HepG2 (cell line): Measurements from ENCODE around the gene SRP68. TPM values are rescaled to one million over a fixed set of nuclear protein-coding genes. Genes with fewer than 3 reads are reported as not detected.
A peak's percentile ranks its signal among the peaks of the same experiment; 100 is the strongest.

Source experiments
- ATAC-seq: fragments of 200-7000 bp; cut with Tn5 transposase; 3 replicates; pipeline ENCODE4 v1.9.1; 2020; ENCODE audit warnings: mild to moderate bottlenecking, moderate library complexity
- BruUV-seq: library from RNA; stranded (reverse); fragments of 400-500 nt; replicated peaks from 2 replicates; lab custom pipeline; 2021; lab: Mats Ljungman, UMichigan
- CTCF ChIA-PET: fragments of 300-600 bp; formaldehyde crosslinking; extraction: SDS; loops from one replicate; lab custom pipeline; 2021; ENCODE audit warnings: low total read pairs, inconsistent platforms, low intra/inter-chr PET ratio; lab: Yijun Ruan, JAX
- POLR2A ChIA-PET: fragments of 350-600 bp; sonication (Branson Sonifier 250); formaldehyde crosslinking; loops from one replicate; lab custom pipeline; 2020; ENCODE audit warnings: antibody characterized with exemption, inconsistent platforms; lab: Yijun Ruan, JAX
- DNase-seq: peaks from one replicate; pipeline ENCODE4 v3.0.0-alpha.2; 2015; ENCODE audit warnings: low spot score
- FAIRE-seq: peaks from 3 replicates; lab custom pipeline; 2011; peaks lifted over from hg19 to GRCh38; lab: Jason Lieb, UNC
- H2AFZ ChIP-seq: one replicate; pipeline ENCODE4 v1.6.1; 2011; ENCODE audit warnings: low read length, inconsistent platforms
- H3K27ac ChIP-seq: fragments of 300-600 bp; 3 replicates; pipeline ENCODE4 v1.8.0; 2011; ENCODE audit warnings: mixed run types, mild to moderate bottlenecking, mixed read lengths, low read length, inconsistent platforms; ENCODE audit not compliant: insufficient read depth; ENCODE audit errors: extremely low read length
- H3K27me3 ChIP-seq, 2 experiments: fragments of 200-600 bp in 1 of 2; 2 replicates in 1 of 2; 3 replicates in 1 of 2; pipeline versions ENCODE4 v1.6.0 to v1.8.0; 2011; ENCODE audit warnings: low read length in 2 of 2, mild to moderate bottlenecking in 2 of 2, moderate library complexity in 2 of 2, inconsistent platforms in 1 of 2; ENCODE audit not compliant: insufficient read depth in 2 of 2, control insufficient read depth in 1 of 2
- H3K36me3 ChIP-seq, 2 experiments: fragments of 200-600 bp in 1 of 2; replicated peaks in 1 of 2; 2 replicates in 1 of 2; 3 replicates in 1 of 2; pipeline versions ENCODE4 v1.5.1 to v1.8.0; 2011; ENCODE audit warnings: low read length in 2 of 2, inconsistent platforms in 1 of 2; ENCODE audit not compliant: insufficient read depth in 2 of 2, control insufficient read depth in 1 of 2
- H3K4me1 ChIP-seq: 2 replicates; pipeline ENCODE4 v1.5.1; 2012; ENCODE audit warnings: low read length, inconsistent platforms; ENCODE audit not compliant: insufficient read depth
- H3K4me2 ChIP-seq: 2 replicates; pipeline ENCODE4 v1.6.0; 2011; ENCODE audit warnings: low read depth, low read length, inconsistent platforms
- H3K4me3 ChIP-seq, 3 experiments: fragments of 200-600 bp in 1 of 3; sonication (generic), shearing (Covaris generic) in 1 of 3; replicated peaks in 1 of 3; 2 replicates each; pipeline ENCODE4 v1.5.1; 2011 to 2016; ENCODE audit warnings: low read length in 3 of 3, inconsistent platforms in 2 of 3, low read depth in 2 of 3, mild to moderate bottlenecking in 2 of 3, control low read depth in 1 of 3, mixed read lengths in 1 of 3; ENCODE audit not compliant: insufficient read depth in 1 of 3
- H3K79me2 ChIP-seq: one replicate; pipeline ENCODE4 v1.6.1; 2011; ENCODE audit warnings: low read length, inconsistent platforms; ENCODE audit not compliant: insufficient read depth
- H3K9ac ChIP-seq: 2 replicates; pipeline ENCODE4 v1.6.0; 2011; ENCODE audit warnings: mild to moderate bottlenecking, low read depth, low read length, inconsistent platforms; ENCODE audit not compliant: insufficient read depth
- H3K9me3 ChIP-seq: 2 replicates; pipeline ENCODE4 v1.5.1; 2012; ENCODE audit warnings: mild to moderate bottlenecking, low read length
- H4K20me1 ChIP-seq: 2 replicates; pipeline ENCODE4 v1.6.0; 2011; ENCODE audit warnings: inconsistent platforms, mild to moderate bottlenecking, low read length, moderate library complexity; ENCODE audit not compliant: insufficient read depth
- ETV5 ChIP-seq: IDR thresholded peaks from 2 replicates; pipeline ENCODE4 v1.6.1; 2018; ENCODE audit warnings: missing biosample characterization, missing genetic modification reagents, inconsistent platforms, borderline replicate concordance
- IRF9 ChIP-seq: sonication (generic); formaldehyde crosslinking; IDR thresholded peaks from 2 replicates; pipeline ENCODE4 v1.8.0; 2022; ENCODE audit warnings: missing genetic modification reagents, mild to moderate bottlenecking, borderline replicate concordance
- KAT8 ChIP-seq: IDR thresholded peaks from 2 replicates; pipeline ENCODE4 v1.6.1; 2016; ENCODE audit warnings: missing genetic modification reagents, missing compliant biosample characterization
- NFYB ChIP-seq: sonication (generic); formaldehyde crosslinking; IDR thresholded peaks from 2 replicates; pipeline ENCODE4 v1.4.0; 2020; ENCODE audit warnings: missing genetic modification reagents
- POLR2A ChIP-seq, 2 experiments: IDR thresholded peaks; 2 replicates each; pipeline ENCODE4 v1.6.1; 2011; ENCODE audit warnings: low read depth in 2 of 2, low read length in 2 of 2, mild to moderate bottlenecking in 1 of 2, moderate library complexity in 1 of 2; ENCODE audit not compliant: insufficient read depth in 1 of 2
- RBAK ChIP-seq: sonication (generic); formaldehyde crosslinking; IDR thresholded peaks from 2 replicates; pipeline ENCODE4 v1.5.1; 2020; ENCODE audit warnings: mild to moderate bottlenecking, missing genetic modification reagents
- RFX3 ChIP-seq: IDR thresholded peaks from 2 replicates; pipeline ENCODE4 v1.6.1; 2016; ENCODE audit warnings: missing biosample characterization, missing genetic modification reagents
- SOX13 ChIP-seq, 3 experiments: fragments of 450-650 bp in 1 of 3; sonication (generic) in 1 of 3; formaldehyde crosslinking in 1 of 3; IDR thresholded peaks in 2 of 3; conservative IDR thresholded peaks in 1 of 3; 2 replicates each; pipeline versions ENCODE4 v1.5.0 to v1.6.1; 2016 to 2020; ENCODE audit warnings: antibody characterized with exemption in 1 of 3, mild to moderate bottlenecking in 1 of 3, missing compliant biosample characterization in 1 of 3, missing genetic modification reagents in 1 of 3, moderate library complexity in 1 of 3
- TAF1 ChIP-seq: sonication (generic); formaldehyde crosslinking; IDR thresholded peaks from 2 replicates; pipeline ENCODE4 v1.4.0; 2020; ENCODE audit warnings: missing genetic modification reagents
- THAP11 ChIP-seq: IDR thresholded peaks from 2 replicates; pipeline ENCODE4 v1.6.1; 2016; ENCODE audit warnings: missing biosample characterization, missing genetic modification reagents
- YY1 ChIP-seq: IDR thresholded peaks from 2 replicates; pipeline ENCODE4 v1.6.1; 2011; ENCODE audit warnings: low read length, low read depth, moderate library complexity, mild to moderate bottlenecking; ENCODE audit not compliant: insufficient read depth, insufficient replicate concordance
- ZBTB20 ChIP-seq: sonication (generic); formaldehyde crosslinking; IDR thresholded peaks from 2 replicates; pipeline ENCODE4 v1.8.1; 2023; ENCODE audit warnings: missing genetic modification reagents, low read depth, mild to moderate bottlenecking, borderline replicate concordance
- ZBTB7A ChIP-seq: sonication (generic); formaldehyde crosslinking; IDR thresholded peaks from 2 replicates; pipeline ENCODE4 v1.8.0; 2022; ENCODE audit warnings: mild to moderate bottlenecking, missing genetic modification reagents
- ZFP82 ChIP-seq: sonication (generic); formaldehyde crosslinking; IDR thresholded peaks from 2 replicates; pipeline ENCODE4 v1.5.1; 2020; ENCODE audit warnings: mild to moderate bottlenecking, missing genetic modification reagents, borderline replicate concordance
- ZNF446 ChIP-seq: sonication (generic); formaldehyde crosslinking; IDR thresholded peaks from 2 replicates; pipeline ENCODE4 v1.5.0; 2020; ENCODE audit warnings: mild to moderate bottlenecking, missing genetic modification reagents
- ZNF451 ChIP-seq: sonication (generic); formaldehyde crosslinking; IDR thresholded peaks from 2 replicates; pipeline ENCODE4 v1.5.0; 2020; ENCODE audit warnings: mild to moderate bottlenecking, missing genetic modification reagents
- ZNF468 ChIP-seq: sonication (generic); formaldehyde crosslinking; IDR thresholded peaks from 2 replicates; pipeline ENCODE4 v1.8.0; 2022; ENCODE audit warnings: mild to moderate bottlenecking, moderate library complexity, missing genetic modification reagents
- ZNF564 ChIP-seq: sonication (generic); formaldehyde crosslinking; IDR thresholded peaks from 2 replicates; pipeline ENCODE4 v1.8.1; 2023; ENCODE audit warnings: mild to moderate bottlenecking, missing genetic modification reagents
- ZNF644 ChIP-seq: IDR thresholded peaks from 2 replicates; pipeline ENCODE4 v1.6.1; 2016; ENCODE audit warnings: low read depth
- WGBS: methylation state at CpG from one replicate; pipeline ENCODE4 v1.1.6; 2017; ENCODE audit warnings: low lambda C conversion rate; 5-methylcytosine and 5-hydroxymethylcytosine counted together
- in situ Hi-C: cut with HindIII; loops from 2 replicates; pipeline ENCODE4 v1.10.0; 2017; ENCODE audit warnings: low pct_unique_long_range_greater_than_20kb; ENCODE audit not compliant: extremely low pct_ligation_motif_present
- intact Hi-C: fragments of 100-400 bp; cut with micrococcal nuclease; formaldehyde crosslinking; loops from one replicate; pipeline ENCODE4 v1.10.0; 2022; ENCODE audit not compliant: unreplicated experiment
- polyA plus RNA-seq, 8 experiments: library from polyadenylated mRNA; depleted of rRNA in 3 of 8; stranded (reverse) in 7 of 8; unstranded in 1 of 8; fragments of >200 nt; fragmentation: Illumina TruSeq in 4 of 8; extraction: Trizol in 4 of 8; gene quantifications; 2 replicates each; pipeline versions ENCODE4 v1.2.1 to v1.2.3, GENCODE V29; 2011 to 2016; ENCODE audit warnings: low read depth in 4 of 8, missing spikeins in 1 of 8, mixed read lengths in 1 of 8; ENCODE audit not compliant: insufficient read depth in 1 of 8
- total RNA-seq, 5 experiments: library from RNA; depleted of rRNA; stranded (reverse); fragments of >200 nt; fragmentation: Illumina TruSeq; extraction: Trizol; gene quantifications; 2 replicates each; pipeline ENCODE4 v1.2.3, GENCODE V29; 2016; ENCODE audit warnings: low read depth in 1 of 5
- TF ChIP-seq, protein P1 (sequence below): sonication (generic); formaldehyde crosslinking; IDR thresholded peaks from 2 replicates; pipeline ENCODE4 v1.8.1; 2023; ENCODE audit warnings: mild to moderate bottlenecking, inconsistent platforms, moderate library complexity, missing genetic modification reagents, borderline replicate concordance

Gene SRP68
- total and polyA plus RNA-seq, 2 of the 13 experiments (the other 11 are each of a cell fraction or from before 2014, with no cell fraction given): 39.8 to 74.3 TPM

DNA sequence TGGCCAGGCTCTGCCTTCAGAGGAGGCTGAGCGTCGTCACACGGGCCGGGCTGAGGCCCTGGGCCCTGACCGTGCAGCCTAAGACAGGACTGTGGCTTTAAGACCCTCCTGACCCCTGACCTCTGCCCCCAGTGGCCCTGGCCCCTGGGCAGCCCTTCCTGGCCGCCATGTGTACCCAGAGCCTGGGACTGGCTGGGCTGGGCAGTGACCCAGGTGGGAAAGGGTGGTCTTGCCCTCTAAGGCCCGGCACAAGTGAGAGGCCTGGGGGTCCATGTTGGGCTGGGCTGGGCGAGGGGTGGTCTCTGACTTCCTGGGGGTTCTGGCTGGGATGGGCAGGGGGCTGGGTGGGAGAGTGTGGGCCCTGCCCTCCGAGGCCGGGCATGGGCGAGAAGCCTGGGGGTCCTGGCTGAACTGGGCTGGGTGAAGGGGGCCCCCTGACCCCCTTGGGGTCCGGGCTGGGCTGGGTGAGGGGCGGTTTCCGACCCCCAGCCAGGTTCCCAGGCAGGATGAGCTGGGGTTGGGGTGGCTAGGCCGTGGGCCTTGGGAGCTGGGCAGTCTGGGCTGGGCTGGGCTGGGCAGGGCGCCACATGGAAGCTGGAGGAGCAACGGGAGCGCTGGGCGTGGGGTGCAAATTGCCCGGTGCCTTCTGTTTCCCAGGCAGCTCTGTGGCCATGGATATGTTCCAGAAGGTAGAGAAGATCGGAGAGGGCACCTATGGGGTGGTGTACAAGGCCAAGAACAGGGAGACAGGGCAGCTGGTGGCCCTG lies 71.4 kb downstream of the SRP68 start, which contains the start of gene CDK3:
CDK3 (plus strand) TSS at position 101 of the 767 bp plus-strand sequence; CDS start at position 672, 571 bp downstream.
- FAIRE-seq (no peak), DNase-seq (no peak), ATAC-seq (no peak)
- intact Hi-C loops (no loop called here), in situ Hi-C loops (no loop called here)
- Histone ChIP-seq H3K79me2 (no peaks in the 10 kb centered on the region), H3K4me3 (peak within 1 kb of the TSS in 1 of 3 experiments; percentile 18; a peak in 1 of 6 replicates), H4K20me1 (no peaks in the 10 kb centered on the region), H3K4me1 (peaks cover 100% of the 10 kb centered on the region), H3K9me3 (no peaks in the 10 kb centered on the region), H3K9ac (peak within 1 kb of the TSS; percentile 20; the same call in 1 of the 2 replicates), H3K27ac (peak within 1 kb of the TSS; percentile 50), H3K27me3 (no peaks in the 10 kb centered on the region), H3K36me3 (no peaks in the 10 kb centered on the region), H3K4me2 (peak within 1 kb of the TSS; percentile 43), H2AFZ (no peak within 1 kb of the TSS)
- no TSS peak for BruUV-seq
- CTCF ChIA-PET: interaction anchor here (1.5 kb wide), 1 partner anchor 19 kb away, joined by 4 read pairs; no protein-coding TSS in a partner anchor
- WGBS: 83% methylated on average over 13 of the region's 21 CpGs
- POLR2A ChIA-PET: interaction anchor here (0.6 to 14.3 kb wide), 13 partner anchors 9 to 221 kb away, joined by 3 to 481 read pairs (median 4); partner anchors contain the start of genes ACOX1, FBF1, MRPL38 and TEN1
- TF ChIP-seq, protein P1, sequence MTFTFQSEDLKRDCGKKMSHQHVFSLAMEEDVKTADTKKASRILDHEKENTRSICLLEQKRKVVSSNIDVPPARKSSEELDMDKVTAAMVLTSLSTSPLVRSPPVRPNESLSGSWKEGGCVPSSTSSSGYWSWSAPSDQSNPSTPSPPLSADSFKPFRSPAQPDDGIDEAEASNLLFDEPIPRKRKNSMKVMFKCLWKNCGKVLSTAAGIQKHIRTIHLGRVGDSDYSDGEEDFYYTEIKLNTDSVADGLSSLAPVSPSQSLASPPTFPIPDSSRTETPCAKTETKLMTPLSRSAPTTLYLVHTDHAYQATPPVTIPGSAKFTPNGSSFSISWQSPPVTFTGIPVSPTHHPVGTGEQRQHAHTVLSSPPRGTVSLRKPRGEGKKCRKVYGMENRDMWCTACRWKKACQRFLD (CRISPR knock-in tag): no peak
- TF ChIP-seq THAP11 (no peak), ZNF564 (0 out of 2 replicates have a peak, but pooled peaks have one; percentile 11), ZFP82 (CRISPR knock-in tag) (no peak), YY1 (no peak), RFX3 (CRISPR knock-in tag) (no peak), SOX13 (IDR thresholded peaks at IDR 0.05) (no peak), SOX13 (CRISPR knock-in tag; conservative IDR thresholded peaks at IDR 0.05 in 1 of 2, IDR thresholded peaks at IDR 0.05 in 1 of 2) (no peak), POLR2A (IDR thresholded peaks at IDR 0.05; ENCODE audit: insufficient read depth in 1 of 2, low read depth in 2 of 2, low read length in 2 of 2) (no peak), ETV5 (CRISPR knock-in tag) (no peak), KAT8 (CRISPR knock-in tag) (peak; percentile 2; the same call in 1 of the 2 replicates), ZBTB7A (CRISPR knock-in tag) (0 out of 2 replicates have a peak, but pooled peaks have one; percentile 26), ZNF468 (CRISPR knock-in tag) (no peak), ZBTB20 (CRISPR knock-in tag) (no peak), TAF1 (CRISPR knock-in tag) (no peak), ZNF446 (CRISPR knock-in tag) (no peak), RBAK (CRISPR knock-in tag) (no peak), ZNF451 (CRISPR knock-in tag) (no peak), ZNF644 (CRISPR knock-in tag) (no peak), NFYB (no peak), IRF9 (CRISPR knock-in tag) (no peak)
